HTERT RPE-1 (cell line): Measurements from ENCODE around the gene PSMB3.

Source experiments
- in situ Hi-C: fragments of 300-500 bp; cut with MboI; formaldehyde crosslinking; loops from 4 replicates; pipeline ENCODE4 v1.14.3; 2020; ENCODE audit warnings: low sequenced_read_pairs

Gene PSMB3

GRCh38 chr17:38752308-38753070 is at the start of gene PSMB3:
PSMB3 (plus strand) TSS chr17:38752741; CDS start chr17:38752827, 86 bp downstream.
- in situ Hi-C loops = no loop called here

GRCh38 chr17:38702916-38703741 is 49.4 kb upstream of the PSMB3 start:
- in situ Hi-C loops = no loop called here

GRCh38 chr17:38703742-38704605 is 48.6 kb upstream of the PSMB3 start:
- in situ Hi-C loops = no loop called here

GRCh38 chr17:38704606-38705522 is 47.7 kb upstream of the PSMB3 start, which contains the start of gene MLLT6:
MLLT6 (plus strand) TSS chr17:38705273; CDS start chr17:38705633, 360 bp downstream.
- in situ Hi-C loops = no loop called here

- in situ Hi-C loops = no loop called here
Measured at GRCh38 chr17:38705523-38705802, 47.1 kb upstream of the PSMB3 start.

GRCh38 chr17:38705803-38706504 is 46.6 kb upstream of the PSMB3 start:
- in situ Hi-C loops = no loop called here

GRCh38 chr17:38706505-38707216 is 45.9 kb upstream of the PSMB3 start:
- in situ Hi-C loops = no loop called here

- in situ Hi-C loops = no loop called here
Measured at GRCh38 chr17:38707678-38708351, 44.7 kb upstream of the PSMB3 start.

- in situ Hi-C loops = no loop called here
Measured at GRCh38 chr17:38709104-38709820, 43.3 kb upstream of the PSMB3 start.

GRCh38 chr17:38709864-38710603 is 42.5 kb upstream of the PSMB3 start:
- in situ Hi-C loops = no loop called here

- in situ Hi-C loops = no loop called here
Measured at GRCh38 chr17:38710604-38710962, 42.0 kb upstream of the PSMB3 start.

- in situ Hi-C loops = no loop called here
Measured at GRCh38 chr17:38710985-38711384, 41.6 kb upstream of the PSMB3 start.

- in situ Hi-C loops = no loop called here
Measured at GRCh38 chr17:38711792-38712571, 40.6 kb upstream of the PSMB3 start.

- in situ Hi-C loops = no loop called here
Measured at GRCh38 chr17:38712593-38712992, 39.9 kb upstream of the PSMB3 start.

- in situ Hi-C loops = no loop called here
Measured at GRCh38 chr17:38713456-38714075, 39.0 kb upstream of the PSMB3 start.
